ENCODE measurements around the gene ZFAND2A.
"Not testable (repeated sequence)": the region's sequence is repeated elsewhere in the genome, so short reads cannot be mapped to it uniquely, and the experiment has no call there.

The ZFAND2A gene

DNA sequence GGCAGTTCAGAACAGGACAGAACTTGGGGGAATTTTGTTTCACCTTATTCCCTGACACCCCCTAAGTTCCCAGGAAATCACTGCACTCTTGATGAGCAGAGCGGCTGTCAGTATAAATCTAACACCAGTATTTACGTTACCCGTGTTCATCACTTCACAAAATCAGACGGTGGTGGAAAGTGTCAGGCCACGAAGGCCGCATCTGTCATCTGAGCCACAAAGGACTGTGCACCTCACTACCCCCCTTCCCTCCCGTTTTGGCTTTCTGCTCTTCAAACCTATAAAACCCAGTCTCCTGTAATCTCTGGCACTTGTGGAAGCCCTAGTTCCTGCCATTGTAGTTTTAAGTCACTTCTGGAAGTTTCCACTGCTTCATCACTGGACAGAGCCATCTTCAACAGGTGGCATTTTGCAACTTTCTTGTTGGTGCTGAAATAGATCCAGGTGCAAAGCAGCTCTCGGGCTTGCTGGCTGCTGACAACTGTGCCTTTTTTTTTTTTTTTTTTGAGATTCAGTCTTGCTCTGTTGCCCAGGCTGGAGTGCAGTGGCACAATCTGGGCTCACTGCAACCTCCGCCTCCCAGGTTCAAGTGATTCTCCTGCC lies 9.5 kb downstream of the ZFAND2A start:
- no peak for DNase-seq

DNA sequence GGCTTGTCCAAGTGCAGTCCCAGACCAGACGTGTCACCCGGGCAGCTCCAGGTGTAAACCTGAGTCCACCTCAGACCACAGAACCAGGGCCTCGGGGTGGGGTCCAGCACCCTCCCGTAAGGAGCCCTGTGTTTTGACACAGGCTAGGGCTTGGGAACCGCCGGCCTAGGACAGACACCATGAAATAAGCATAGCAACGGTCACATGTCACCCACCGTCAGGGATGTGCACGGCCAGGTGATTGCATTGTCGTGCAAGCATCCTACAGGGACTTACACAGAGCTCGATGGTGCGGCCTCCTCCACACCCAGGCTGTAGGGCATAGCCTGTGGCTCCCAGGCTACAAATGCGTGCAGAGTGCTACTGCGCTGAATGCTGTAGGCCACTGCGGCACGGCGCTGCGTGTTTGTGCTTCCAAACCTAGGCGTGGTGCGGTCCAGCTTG lies 10.6 kb downstream of the ZFAND2A start:
- DNase-seq = no peak

DNA sequence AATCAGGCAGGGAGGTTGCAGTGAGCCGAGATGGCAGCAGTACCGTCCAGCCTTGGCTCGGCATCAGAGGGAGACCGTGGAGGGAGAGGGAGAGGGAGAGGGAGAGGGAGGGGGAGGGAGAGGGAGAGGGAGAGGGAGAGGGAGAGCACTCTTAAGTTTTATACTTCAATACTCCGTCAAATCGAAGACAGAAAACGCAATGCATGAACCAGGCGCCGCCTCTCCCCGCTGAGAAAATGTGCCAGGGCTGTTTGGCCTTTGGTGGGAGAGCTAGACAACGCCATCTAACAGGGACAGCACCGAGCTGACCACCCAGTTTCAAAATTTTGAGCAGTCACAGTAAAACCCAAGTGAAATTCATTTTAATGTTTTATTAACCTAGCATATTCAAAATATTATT lies 12.1 kb downstream of the ZFAND2A start:
- DNase-seq = not testable (repeated sequence)

DNA sequence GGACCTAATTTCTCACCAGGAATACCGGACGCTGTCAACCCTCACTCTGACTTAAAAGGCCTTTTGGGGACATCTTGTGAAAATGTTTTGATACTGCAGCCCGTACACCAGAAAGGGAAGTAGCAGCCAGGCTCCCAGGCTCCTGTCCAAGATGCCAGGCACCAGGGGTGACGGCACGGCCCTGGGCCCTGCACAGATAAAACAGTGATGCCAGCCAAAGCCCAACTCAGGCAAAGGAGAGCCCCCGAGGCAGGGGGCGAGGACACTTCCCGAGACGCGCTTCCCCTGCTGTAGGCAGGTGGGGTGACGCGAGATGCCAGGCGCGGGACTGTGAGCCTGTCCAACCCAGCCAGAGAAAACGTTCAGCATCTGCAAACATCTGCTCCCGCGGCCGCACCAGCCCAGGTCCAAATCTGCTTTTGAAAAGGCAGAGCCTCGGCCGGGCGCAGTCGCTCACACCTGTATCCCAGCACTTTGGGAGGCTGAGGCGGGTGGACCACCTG lies 15.7 kb downstream of the ZFAND2A start:
- no peak for DNase-seq

DNA sequence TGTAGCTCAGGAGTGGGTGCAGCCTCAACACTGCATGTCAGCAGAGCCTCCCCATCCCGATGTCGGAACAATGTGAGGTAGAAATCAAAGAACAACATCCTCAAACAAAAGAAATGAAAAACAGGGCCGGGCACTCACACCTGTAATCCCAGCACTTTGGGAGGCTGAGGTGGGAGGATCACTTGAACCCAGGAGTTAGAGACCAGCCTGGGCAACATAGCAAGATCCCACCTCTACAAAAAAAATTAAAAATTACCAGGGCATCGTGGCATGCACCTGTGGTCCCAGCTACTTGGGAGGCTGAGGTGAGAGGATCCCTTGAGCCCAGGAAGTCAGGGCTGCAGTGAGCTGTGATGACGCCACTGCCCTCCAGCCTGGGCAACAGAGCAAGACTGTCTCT lies 17.0 kb downstream of the ZFAND2A start:
- not testable (repeated sequence) for DNase-seq

DNA sequence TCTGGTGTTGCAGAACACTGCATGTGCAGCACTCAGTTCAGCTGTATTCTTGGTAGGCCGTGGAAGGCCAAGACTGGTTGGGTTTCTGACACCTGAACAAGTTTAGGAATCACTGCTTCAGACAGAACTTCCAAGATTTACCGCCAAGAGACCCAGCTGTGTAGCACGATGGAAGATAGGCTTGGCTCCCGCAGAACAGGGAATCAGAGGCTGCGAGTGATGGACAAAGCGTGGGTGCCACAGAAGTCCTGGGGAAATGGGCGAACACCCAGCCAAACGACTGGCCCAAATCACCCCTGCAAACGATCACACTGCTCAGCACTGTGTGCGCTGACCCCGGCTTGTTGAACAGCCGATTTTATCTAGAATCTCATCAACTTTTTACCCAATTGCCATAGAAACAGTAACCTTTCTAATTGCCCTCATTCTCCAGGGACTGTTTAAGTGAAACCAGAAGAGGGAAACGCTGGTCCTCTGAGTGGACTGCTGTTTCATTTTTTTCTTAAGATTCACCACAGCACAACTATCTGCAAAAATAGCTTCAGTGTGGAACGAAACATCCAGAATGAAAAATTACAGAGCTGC lies 17.9 kb downstream of the ZFAND2A start:
- no peak for DNase-seq

DNA sequence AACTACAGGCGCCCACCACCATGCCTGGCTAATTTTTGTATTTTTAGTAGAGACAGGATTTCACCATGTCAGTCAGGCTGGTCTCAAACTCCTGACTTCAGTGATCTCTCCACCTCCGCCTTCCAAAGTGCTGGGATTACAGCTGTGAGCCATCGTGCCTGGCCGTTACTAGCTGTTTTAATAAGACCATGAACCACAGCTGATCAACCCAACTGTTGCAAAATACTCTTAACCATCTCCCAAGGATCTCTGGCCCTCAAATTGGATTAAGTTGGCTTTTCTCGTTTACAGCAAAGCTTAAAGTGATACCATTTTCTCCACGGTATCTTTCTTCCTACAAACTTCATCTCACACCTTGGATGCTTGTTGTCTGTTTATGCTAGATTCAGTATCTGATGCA lies 18.3 kb downstream of the ZFAND2A start:
- no peak for DNase-seq

DNA sequence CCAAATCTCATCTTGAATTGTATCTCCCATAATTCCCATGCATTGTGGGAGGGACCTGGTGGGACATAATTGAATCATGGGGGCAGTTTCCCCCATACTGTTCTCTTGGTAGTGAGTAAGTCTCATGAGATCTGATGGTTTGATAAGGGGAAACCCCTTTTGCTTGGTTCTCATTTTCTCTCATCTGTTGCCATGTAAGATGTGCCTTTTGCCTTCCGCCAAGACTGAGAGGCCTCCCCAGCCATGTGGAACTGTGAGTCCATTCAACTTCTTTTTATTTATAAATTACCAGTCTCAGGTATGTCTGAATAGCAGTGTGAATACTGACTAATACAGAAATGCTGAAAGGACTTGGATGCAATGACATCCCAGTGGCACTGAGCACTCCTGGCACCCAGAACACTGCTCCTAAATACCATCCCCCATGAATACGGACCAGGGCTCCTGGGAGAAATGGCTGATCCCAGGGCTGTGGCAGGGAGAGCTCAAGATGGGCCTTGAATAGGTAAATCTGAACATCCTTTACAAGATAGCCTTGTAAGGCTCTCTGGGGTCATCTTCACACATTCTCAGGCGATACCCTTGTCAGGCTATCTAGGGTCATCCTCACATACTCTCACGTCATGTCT lies 19.4 kb downstream of the ZFAND2A start:
- no peak for DNase-seq

DNA sequence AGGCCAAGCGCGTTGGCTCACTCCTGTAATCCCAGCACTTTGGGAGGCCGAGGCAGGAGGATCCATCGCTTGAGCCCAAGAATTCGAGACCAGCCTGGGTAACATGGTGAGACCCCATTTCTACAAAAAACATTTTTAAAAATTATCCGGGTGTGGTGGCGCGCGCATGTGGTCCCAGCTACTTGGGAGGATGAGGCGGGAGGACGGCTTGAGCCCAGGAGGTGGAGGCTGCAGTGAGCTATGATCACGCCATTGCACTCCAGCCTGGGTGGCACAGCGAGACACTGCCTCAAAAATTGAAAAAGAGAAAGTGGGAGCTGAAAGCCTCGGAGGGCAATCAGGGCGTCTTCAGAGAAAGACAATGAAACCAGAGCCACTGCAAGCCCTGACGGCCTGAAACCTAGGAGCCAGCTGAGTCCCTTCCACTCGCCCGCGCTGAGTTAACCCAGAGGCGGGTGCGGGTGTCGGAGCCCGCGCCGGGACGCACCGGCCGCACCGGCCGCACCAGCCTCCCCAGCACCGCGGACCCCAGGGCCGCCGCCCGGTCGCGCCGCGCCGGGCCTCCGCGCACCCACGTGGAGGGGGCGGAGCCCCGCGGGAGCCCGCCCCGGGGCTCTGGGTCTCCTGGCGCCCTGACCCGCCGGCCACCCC lies 22.4 kb downstream of the ZFAND2A start:
- DNase-seq = no peak

DNA sequence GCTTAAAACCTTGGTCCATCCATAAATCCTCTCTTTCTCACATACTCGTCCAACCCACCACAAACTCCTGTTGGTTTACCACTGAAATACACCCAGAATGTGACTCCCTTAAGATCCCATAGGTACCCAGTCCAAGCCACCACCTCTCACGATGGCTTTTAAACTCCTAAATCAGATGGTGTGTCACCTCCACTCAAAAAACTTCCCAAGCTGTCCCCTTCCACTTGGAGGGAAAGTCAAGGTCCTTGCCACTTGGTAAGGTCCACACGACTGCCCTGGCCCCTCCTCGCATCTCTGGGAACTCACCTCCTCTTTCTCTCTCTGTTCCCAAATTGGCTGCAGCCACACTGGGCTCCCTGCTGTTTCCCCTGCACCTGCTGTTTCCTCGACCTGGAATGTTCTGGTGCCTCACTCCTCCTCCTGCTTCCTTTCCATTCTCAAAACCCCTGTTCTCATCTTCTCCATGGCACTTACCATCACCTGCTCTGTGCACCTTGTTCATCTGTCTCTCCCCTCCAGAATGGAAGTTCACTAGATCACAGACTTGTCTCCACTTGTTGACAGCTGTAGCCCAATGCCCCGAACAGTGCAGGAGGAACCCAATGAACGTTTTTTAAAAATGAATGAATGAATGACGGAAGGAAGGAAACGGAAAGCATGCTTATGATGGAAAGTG lies 23.0 kb downstream of the ZFAND2A start:
- no peak for DNase-seq

DNA sequence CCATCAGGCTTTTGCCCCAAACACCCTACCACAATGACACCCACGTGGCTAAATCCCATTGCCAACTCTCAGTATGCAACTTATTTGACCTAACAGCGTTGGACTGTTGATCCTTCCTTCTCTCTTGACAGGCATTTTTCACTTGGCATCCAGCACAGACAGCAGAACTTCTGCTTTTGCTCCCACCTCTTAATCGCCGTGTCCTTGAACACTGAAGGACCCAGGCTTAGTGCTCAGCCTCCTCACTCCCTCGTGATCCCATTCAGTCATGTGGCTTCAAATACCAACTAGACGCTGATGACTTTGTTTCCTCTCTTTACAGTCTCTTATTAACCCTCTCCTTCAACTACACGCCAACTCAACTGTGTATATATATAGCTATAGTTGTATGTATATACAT lies 25.0 kb downstream of the ZFAND2A start:
- no peak for DNase-seq

DNA sequence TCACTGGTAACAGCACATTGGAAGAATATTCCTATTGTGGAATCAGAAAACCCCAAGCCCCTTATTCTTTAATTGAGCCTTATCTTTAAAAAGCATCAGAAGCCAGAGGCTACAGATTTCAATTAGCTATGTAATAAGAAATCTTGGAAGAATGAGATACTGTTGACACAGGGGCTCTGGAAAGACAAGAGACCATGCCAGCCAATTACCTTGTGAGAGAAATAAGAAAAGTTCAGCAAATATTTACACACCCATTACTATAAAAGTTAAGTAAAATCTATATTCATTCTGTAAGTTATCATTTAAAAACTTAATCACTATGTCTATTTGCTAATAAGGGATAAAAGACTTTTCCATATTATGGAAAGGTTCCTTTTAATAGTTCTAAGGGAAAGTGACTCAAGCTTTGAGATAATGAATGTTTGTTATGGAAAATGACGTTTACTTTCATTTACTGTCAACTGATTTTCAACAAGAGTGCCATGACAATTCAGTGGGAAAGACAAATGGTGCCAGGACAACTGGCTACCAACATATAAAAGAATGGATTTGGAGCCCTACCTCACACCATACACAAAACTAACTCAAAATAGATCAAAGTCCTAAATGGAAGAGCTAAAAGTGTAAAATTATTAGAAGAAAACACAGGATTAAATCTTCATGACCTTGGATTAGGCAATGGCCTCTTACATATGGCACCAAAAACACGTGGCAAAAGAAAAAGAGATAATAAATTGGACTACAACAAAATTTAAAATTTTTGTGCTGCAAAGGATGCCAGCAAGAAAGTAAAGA lies 28.3 kb downstream of the ZFAND2A start:
- no peak for DNase-seq

DNA sequence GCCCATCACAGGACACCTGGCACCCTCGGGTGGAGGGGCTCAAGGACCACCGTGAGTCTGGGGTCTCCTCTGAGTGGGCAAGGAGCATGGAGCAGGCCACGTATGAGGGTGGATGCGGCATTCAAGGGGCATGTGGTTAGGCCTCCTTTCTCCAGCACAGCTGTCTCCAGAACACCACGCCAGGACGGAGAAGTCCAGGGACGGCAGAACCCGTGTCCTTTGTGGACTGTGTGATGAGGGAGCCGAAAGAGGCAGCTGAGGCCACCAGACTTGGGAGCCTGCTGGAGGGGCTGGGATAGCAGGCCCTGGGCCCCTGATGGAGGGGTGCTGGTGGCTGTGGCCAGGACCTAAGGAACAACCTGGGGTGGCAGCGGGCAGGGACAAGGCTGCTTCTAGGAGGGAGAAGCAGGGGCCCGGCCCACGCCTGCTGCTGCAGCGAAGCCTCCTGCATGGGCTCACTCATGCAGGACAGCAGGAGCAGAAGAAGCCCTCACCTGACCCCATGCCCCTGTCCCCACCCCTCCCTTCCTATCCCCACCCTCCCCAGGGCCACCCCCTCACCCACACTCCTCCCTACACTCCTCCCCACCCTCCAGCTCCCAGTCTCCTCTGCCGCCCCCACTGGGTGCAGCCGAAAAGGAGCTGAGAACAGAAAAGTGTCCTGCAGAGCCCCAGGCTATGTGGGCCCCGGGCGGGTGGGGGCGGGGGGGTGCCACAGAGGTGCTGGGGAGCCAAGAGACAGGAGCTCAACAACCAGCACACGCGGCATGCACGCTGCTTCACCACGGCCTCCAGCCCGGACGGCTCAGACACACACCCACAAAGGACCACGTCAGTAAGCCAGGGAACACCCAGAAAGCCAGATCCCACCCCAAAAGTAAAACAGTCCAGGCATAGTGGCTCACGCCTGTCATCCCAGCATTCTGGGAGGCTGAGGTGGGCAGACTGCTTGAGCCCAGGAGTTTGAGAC lies 29.7 kb downstream of the ZFAND2A start:
- no peak for DNase-seq

DNA sequence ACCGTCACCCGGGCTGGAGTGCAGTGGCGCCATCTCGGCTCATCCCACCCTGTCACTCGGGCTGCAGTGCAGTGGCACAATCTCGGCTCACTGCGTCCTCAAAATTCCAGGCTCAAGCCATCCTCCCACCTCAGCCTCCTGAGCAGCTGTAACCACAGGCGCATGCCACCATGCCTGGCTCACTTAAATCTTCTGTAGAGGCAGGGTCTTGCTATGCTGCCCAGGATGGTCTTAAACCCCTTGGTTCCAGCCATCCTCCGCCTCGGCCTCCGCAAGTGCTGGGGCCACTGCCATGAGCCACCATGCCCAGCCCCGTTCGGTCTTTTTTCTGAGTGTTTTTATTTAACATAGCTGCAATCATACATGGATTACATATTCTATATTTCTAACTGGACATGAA lies 30.6 kb downstream of the ZFAND2A start:
- DNase-seq = no peak

DNA sequence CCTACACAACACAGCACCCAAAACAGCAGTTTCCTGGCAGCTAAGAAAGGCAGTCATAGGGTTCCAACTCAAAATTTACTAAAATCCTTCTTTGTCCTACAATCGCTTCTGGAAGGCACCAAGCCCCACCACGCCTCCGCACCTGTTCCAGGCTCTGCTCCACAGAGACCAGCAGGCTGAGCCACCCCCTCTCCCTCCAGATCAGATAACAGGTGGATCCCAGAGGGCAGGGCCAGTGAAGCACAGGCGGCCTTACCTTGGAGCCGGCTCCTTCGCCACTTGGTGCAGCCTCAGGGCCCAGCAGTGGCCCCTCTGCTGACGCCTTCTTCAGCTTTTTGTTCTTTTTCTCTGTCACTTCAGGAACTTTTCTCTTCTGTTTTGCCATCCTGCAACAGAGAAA lies 33.0 kb downstream of the ZFAND2A start:
- DNase-seq = no peak

DNA sequence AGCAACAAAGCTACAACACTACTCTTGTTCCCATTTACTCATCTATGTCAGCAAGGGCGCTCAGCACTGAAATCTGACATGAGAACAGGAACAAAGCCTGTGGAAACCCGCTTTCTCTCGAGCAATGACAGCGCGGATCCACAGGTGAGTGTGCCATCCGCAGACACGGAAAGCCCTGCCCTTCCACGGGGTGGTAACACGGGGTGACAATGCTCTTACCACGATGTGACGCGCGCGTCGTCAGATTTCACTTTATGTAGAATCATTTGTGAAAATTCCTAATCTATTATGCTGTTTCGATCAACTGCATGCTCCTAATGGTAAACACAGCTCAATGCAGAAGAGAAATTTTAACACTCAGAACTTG lies 34.4 kb downstream of the ZFAND2A start:
- no peak for DNase-seq

DNA sequence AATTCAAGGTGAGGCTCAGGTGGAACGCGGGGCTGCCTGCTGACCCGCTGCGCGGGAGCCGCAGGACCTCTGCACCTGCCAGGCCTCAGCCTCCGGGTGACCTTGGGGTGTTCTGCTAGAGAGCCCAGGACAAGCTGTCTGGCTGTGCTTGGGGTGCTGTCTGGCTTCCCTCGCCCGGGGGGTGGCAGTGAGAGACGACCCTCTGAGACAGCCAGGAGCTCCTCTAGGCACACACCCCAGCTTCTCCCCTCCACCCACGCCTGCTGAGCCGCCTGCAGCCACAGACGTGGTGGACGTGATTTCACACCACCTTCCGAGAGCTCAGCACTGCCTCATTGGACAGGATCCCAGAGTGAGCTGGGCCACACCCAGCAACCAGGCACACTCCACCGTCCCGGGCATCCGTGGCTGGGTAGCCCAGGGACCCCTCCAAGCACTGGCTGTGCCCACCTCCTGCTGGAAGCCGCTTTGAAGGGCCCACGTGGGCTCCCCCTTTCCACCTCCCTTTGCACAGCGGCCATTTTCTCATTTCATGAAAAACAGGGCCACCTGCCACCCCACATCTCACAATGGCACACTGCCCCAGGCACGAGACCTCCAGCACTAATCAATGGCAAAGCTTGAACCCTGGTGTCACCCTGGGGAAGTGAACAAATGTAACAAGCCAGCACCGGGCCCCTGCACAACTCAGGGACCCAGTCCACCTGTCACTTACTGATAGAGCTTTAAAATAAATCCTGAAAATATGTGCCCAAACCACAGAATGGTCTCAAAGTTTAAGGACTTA lies 35.0 kb downstream of the ZFAND2A start:
- DNase-seq = no peak

DNA sequence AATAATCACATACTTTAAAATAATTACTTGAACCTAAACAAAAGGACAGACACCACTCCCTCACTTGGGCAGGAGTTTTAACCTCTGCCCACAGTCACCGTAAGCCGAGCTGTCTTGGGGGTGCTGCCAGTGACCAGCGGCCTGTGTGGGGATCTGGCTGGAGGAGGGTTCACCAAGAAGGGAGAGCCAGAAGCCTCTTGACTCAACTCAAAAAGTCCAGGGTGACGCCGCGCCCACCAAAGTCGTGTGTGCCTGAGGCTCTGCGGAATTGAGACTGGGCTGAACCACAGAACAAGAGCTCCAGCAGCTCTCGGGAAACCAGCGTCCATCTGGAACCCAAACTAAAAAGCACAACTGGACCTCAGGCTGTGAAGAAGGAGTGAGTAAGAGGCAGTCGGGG lies 35.8 kb downstream of the ZFAND2A start:
- no peak for DNase-seq

DNA sequence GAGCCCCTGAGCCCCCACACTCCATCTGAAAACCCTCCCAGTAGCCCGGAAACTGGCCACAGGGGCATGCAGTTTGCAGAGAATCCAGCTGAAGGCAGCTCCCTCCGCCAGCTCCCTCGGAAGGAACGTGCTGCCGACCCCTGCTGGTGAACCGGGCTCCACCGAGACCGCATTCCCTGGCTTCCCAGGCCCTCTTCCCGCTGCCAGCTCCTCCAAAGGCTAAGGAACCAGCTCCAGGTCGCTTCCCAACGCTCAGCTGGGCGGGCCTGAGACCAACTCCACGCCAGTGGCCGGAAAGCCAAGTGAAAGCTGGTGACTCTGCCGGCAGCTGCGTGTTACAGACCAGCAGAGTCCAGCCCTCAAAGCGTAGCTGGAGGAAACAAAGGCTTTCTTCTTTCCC lies 36.3 kb downstream of the ZFAND2A start:
- no peak for DNase-seq

DNA sequence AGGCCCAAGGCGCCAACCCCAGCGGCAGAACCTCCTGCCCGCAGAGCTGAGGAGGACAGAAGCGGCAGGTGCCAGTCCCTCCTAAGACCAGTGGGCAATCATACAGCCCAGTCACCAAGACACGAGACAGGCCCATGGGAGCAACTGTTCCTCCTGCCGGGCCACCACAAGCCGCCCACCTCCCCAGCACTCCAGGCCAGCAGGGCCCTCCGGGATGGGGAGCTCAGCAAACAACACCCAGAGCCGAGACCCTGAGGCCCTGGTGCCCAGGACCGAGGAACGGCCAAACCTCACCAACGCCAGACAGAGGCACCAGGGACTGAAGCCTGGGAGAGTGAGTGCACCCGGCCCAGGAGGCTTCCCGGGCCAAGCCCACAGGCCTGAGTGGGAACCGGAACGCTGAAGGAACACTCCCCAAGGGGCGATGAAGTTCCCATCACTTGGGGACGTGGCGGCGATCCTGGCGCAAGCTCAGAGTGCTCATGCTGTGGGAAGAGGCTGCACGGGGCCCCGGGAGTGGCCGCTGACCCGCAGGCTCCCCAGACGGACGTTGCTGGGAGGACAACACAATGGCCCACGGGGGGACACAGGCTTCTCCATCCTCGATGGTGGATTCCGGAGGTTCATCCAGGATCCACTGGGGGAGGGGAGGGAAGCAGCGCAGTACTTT lies 37.0 kb downstream of the ZFAND2A start:
- no peak for DNase-seq

Measured in stimulated activated CD4-positive, alpha-beta T cell treated with anti-CD3 and anti-CD28 coated beads, Interleukin-4, amount 100 ng/mL, for 4 hours (primary cell).